HTERT RPE-1 (cell line): ENCODE measurements around the gene OTUD1.

ENCODE experiments used
- in situ Hi-C: fragments of 300-500 bp; cut with MboI; formaldehyde crosslinking; loops from 4 replicates; pipeline ENCODE4 v1.14.3; 2020; ENCODE audit warnings: low sequenced_read_pairs

The OTUD1 gene

DNA sequence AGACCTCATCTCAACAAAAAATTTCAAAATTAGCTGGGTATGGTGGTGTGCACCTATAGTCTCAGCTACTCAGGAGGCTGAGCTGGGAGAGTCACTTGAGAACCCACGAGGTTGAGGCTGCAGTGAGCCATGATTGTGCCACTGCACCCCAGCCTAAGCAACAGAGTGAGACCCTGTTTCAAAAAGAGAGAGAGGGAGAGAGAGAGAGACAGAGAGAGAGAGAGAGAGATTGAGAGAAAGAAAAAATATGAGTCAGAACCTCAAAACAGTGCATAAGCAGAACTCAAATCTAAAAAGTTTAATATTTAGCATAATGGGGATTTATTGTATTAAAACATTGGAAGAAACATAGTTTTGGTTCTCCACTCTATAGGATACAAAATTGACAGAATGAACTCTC lies 17.5 kb upstream of the OTUD1 start:
- in situ Hi-C loops, result no loop called here

DNA sequence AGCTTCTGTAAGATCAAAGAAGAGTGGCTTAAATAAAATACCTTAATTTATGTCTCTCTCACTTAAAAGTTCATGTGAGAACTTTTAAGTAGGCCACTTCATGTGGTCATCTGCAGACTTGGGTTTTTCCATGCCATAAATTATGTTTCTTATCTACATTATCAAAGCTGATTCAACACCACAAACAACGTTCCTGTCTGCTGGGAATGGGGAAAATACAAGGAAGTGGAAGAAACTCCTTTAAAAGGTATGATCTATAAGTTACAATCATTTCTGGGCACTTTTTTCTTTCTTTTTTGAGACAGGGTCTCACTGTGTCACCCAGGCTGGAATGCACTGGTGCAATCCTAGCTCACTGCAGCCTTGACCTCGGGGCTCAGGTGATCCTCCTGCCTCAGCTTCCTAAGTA lies 16.9 kb upstream of the OTUD1 start:
- in situ Hi-C loops, result no loop called here

DNA sequence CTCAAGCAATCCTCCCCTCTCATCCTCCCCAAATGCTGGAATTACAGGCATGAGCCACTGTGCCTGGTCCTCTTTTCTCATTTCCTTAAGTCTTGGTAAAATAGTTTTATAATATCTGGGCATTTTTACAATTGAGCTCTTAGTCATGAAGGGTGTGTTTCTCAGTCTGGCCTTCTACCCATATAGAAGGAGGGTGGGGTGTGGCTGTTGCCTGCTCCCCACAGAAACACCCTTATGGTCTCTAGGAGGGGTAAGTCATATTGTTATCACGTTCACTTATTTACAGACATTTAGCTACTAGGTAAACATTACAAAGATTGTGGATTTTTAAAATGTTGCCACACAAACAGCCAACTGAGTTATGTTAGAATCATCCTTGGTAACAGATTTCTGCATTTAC lies 6.7 kb upstream of the OTUD1 start:
- in situ Hi-C loops, result no loop called here

DNA sequence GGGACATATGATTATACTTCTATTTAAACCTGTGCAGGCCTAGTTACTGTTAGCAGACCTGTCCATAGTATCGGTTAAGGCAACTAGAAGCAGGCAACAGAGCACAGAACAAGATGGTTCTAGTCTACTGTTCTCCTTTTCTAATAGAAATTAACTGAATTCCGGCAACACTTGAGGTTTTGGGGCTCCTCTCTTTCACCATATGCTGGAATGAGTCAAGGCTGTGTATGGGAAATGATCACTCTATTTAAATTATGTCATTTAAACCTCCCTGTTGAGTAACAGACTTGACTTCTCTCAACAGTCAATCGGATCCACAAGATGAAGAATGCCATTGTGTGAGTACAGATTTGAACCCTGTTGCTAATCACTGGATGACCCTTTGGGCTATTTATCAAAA lies 6.2 kb upstream of the OTUD1 start:
- in situ Hi-C loops, result no loop called here

DNA sequence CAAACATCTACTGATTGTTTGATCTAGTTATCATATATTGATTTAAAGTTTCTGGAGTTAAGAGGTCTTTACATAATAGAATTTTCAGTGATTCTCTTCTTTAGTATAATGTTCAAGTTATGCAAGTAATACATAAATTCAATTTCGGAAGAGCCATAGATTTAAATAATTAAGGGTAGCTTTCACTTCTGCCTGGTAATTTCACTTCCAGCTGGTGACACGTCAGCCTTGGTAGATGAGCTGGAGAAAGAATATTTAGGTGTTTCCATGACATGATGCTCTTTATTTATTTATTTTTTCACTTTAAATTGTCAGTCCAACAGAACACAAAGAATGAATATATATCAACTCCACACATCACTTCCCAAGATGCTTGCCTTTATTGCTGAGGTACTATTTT lies 5.2 kb upstream of the OTUD1 start:
- in situ Hi-C loops, result no loop called here

DNA sequence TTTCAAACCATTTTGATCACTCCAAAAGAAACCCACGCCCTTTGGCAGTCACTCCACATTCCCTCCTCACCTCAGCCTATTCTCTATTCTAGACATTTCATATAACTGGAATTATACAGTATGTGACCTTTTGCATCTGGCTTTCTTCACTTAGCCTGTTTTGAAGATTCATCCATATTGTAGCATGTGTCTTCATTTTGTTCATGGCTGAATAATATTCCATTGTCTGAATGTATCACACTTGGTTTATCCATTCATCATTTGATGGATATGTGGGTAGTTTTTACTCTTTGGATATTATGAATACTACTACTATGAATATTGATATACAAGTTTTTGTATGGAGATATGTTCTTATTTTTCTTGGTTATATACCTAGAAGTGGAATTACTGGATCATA lies 3.5 kb upstream of the OTUD1 start:
- in situ Hi-C loops, result no loop called here

DNA sequence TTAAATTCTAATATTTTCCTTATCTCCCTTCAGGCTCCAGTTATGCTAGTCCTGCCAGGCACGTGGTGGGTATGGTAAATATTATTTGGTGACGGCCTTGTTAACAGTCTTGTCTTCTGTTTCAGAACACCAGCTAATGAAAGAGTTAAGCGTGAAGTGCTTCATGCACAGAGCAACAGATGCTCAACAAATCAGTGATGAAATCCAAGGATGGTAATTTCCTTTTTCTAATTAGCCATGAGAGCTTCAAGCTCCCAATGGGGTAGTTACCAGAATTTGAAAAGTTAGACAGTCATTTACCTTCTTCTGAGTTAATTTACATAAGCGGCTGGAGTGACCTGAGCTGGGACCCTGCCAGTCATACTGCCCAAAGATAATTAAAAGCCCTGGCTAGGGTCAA lies 1.9 kb upstream of the OTUD1 start:
- in situ Hi-C loops, result no loop called here

DNA sequence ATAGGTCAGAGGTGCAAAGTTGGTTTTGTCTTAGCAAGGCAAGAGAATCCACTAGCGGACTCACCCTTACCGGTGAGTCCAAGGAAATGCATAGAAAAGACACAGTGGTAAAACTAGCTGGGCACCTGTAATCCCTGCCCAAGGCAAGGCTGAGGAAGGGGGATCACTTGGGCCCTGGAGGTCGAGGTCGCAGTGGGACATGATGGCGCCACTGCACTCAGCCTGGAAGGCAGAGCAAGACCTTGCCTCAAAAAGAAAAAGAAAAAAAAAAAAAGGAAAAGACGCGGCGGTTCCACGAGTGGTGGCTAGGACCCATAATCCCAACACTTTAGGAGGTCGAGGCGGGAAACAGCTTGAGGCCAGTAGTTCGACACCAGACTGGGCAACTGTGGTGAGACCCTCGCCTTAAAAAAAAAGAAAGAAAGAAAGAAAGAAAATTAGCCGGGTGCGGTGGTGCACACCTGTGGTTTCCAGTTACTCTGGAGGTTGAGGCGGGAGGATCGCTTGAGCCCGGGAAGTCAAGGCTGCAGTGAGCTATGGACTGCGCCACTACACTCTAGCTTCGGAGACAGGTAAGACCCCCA lies 820 bp upstream of the OTUD1 start:
- in situ Hi-C loops, result no loop called here

DNA sequence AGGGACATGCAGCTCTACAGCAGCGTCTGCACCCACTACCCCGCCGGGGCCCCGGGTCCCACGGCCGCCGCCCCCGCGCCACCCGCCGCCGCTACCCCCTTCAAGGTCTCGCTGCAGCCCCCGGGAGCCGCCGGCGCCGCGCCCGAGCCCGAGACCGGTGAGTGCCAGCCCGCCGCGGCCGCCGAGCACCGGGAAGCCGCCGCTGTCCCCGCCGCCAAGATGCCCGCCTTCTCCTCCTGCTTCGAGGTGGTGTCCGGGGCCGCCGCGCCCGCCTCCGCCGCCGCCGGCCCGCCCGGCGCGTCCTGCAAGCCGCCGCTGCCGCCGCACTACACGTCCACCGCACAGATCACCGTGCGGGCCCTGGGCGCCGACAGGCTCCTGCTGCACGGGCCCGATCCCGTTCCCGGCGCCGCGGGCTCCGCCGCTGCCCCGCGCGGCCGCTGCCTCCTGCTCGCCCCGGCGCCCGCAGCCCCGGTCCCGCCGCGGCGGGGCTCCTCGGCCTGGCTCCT lies 631 bp downstream of the OTUD1 start:
- in situ Hi-C loops, result no loop called here

DNA sequence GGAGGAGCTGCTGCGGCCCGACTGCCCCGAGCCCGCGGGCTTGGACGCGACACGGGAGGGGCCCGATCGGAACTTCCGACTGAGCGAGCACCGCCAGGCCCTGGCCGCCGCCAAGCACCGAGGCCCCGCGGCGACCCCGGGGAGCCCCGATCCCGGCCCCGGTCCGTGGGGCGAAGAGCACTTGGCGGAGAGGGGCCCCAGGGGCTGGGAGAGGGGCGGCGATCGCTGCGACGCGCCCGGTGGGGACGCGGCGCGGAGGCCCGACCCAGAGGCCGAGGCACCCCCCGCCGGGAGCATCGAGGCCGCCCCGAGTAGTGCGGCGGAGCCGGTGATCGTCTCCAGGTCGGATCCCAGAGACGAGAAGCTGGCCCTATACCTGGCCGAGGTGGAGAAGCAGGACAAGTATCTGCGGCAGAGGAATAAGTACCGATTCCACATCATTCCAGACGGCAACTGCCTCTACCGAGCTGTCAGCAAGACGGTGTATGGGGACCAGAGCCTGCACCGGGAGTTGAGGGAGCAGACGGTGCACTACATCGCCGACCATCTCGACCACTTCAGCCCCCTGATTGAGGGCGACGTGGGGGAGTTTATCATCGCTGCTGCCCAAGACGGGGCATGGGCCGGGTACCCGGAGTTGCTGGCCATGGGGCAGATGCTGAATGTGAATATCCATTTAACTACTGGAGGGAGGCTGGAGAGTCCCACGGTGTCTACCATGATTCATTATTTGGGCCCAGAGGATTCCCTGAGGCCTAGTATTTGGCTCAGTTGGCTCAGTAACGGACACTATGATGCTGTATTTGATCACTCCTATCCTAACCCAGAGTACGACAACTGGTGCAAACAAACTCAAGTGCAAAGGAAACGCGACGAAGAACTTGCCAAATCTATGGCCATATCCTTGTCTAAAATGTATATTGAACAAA lies 1.4 kb downstream of the OTUD1 start:
- in situ Hi-C loops, result no loop called here

DNA sequence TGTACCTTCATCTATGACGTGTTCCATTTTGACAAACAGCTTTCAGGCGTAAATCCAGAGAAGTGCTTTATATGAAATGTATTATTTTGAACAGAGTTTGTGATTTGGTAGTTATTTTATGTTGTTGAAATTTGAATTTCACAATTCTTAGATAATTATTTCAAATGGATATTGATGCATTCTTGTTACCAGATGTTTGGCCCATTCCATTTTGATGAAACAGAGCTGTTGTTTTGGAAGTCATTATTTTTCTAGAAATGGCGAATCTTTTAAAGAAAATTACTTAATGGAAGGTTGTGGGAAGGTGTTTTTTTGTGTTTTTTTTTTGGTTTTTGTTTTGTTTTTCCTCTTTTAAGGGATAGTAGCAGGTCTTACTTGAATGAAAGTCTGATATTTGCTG lies 2.4 kb downstream of the OTUD1 start:
- in situ Hi-C loops, result no loop called here

DNA sequence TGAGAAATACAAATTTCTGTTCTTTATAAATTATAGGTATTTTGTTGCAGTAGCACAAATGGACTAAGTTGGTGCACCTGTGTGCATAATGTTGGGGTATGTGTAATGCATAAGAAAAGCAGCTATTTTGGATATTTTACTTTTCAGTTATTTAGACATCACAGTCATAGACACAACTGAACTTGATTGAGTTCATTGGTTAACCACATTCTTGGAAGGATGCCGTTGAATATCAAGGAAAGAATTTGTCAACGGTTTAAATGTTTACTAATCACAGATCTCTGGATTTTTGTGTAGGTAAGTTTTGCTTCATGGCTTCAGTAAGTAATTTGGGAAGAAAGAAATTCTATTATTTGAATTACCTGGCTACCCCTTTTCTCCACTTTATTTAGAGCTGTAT lies 4.1 kb downstream of the OTUD1 start:
- in situ Hi-C loops, result no loop called here

DNA sequence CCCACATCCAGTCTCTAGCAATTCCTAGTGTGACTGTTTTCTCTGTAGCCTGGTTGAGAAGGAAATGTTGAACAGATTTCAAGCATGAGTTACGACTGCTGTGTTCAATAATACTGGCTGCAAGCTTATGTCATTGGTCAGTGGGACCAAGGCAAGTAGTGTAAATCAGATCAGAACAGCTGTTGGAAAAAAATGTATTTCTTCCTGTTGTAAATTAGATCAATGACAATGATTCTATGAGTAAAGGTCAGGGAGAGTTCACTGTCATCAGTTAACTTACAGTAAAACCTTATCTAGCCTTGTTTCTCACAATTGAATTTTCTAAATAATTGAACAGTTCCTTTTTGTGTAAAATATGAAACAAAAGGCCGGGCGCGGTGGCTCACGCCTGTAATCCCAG lies 6.7 kb downstream of the OTUD1 start:
- in situ Hi-C loops, result no loop called here

DNA sequence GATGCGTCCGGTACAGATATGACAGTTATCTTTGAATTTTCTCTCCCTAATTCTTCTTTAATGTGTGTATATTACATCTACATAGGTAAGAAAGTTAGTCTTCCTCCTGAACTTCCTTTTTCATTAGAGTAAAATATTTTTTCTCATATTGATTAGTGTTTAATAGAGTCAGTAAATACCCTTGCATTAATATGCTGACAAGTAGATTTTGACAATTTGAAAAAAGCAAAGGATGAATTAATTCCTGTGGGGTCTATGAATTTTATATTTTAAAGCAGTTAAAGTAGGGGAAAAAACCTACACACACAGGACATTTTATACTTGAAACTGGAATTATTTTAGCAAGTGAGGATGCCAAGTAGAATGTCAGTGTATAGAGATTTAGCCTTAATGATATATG lies 9.4 kb downstream of the OTUD1 start:
- in situ Hi-C loops, result no loop called here

DNA sequence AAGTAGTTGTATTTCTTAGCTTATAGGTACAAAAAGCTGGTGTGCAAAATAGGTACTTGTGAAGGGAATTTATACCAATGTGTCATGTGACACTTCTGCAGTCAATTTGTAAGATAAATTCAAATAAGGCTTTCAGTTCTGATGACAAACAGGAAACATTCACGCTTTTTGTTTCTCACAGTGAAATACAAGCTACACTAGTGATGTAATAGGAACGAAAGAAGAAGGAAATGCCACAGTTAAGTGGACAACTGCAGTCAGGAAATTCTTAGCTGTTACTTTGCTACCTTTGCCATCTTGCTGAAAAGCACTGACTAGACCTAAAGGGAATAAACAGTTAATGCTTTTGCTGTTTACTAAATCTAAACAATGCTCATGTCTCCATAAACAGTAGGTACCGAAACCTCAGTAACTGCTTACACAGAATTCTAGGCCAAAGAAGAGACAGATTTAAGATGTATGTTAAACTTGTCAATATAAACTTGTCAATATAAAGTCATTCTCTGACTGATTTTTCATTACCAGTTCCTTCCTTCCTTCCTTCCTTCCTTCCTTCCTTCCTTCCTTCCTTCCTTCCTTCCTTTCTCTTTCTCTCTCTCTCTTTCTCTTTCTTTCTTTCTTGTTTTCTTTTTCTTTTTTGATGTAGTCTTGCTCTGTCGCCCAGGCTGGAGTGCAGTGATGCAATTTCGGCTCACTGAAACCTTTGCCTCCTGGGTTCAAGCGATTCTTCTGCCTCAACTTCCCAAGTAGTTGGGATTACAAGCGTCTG lies 10.1 kb downstream of the OTUD1 start:
- in situ Hi-C loops, result no loop called here

DNA sequence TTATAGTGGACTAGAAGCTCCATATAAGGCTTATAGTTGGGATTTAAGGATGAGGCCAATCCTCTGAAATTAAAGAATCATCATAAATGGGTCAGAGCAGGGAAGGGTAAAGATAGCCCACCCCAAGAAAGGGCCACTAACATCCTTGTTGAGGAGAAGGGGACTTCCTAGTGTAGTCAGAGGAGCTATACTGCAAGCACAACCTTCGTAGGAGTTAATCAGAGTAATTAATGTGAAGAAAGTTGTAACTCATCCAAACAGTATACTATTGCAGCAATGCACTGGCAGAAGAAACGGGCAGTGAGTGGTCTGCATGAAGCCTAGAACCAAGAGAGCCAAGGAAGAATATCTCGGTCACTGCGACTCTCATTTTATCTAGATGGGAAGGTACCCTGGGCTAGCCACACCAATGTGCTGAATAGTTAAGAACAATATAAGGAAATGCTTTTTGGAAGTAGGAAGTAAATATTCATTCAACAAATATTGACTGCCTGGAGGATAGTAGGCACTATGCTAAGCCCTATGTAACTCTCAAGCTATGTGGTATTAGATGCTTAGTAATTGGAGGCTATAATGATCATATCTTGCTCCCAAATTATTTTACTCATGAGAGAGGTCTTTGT lies 13.3 kb downstream of the OTUD1 start:
- in situ Hi-C loops, result no loop called here

DNA sequence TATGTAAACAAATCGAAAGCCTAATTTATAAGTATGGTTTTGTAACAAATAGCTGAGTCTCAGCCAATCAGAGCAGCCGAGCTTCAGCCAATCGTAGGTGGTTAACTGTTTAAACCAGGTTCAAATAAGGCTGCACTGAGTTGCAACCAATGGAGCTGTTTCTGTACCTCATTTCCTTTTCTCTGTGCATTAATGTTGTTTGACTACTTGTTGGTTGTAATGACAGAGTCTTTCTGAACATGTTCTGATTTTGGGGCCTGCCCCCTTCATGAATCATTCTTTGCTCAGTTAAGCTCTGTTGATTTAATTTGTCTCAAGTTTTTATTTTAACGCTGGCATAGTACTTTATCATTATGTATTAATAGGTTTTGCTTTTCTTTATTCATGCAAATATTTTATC lies 14.6 kb downstream of the OTUD1 start:
- in situ Hi-C loops, result no loop called here

DNA sequence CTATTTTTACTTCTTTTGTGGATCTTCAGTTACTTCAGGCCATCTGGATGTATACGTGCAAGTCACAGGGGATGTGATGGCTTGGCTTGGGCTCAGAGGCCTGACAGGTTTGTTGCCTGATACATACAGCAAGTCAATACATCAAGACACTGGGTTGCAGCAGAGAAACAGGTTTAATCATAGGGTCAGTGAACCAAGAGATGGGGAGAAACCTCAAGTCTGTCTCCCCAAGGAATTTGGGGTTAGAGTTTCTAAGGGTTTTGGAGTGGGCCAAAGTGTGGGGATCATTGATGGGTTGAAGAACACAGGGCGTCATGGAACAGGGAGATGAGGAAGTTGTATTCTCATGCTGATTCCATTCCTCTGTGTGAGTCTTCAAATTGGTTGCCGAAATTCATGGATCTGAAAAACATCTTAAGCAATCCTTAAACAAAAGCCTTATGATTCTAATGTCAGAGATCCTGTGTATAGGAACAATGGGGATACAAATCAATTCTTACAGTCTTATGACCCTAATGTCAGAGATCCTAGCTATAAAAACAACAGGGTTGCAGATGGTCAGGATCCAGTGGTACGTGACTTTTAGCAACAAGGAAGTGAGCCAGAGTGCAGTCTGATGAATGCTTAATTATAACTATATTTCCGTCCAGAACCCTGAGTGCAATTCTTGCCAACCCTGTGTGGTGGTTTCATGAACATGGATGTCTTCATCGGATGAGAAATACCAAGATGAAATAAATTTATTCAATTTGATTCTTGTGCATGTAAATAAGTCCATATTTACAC lies 18.9 kb downstream of the OTUD1 start:
- in situ Hi-C loops, result no loop called here

DNA sequence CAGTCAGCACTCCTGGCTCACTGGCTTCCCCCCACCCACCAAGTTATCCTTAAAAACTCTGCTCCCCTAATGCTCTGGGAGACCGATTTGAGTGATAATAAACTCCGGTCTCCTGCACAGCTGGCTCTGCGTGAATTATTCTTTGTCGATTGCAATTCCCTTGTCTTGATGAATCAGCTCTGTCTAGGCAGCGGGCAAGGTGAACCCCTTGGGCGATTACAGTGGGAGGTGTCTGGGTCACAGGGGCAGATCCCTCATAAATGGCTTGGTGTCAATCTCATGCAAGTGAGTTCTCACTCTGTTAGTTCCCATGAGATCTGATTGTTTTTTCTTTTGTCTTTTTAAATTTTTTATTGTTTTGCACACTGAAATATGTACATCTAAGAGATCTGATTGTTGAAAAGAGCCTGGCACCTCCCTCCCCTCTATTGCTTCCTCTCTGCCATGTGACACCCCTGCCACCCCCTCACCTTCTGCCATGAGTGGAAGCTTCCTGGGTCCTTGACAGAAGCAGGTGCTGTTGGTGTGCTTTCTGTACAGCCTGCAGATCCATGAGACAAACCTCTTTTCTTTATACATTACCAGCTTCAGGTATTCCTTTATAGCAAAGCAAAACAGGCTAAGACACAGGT lies 20.5 kb downstream of the OTUD1 start:
- in situ Hi-C loops, result no loop called here

DNA sequence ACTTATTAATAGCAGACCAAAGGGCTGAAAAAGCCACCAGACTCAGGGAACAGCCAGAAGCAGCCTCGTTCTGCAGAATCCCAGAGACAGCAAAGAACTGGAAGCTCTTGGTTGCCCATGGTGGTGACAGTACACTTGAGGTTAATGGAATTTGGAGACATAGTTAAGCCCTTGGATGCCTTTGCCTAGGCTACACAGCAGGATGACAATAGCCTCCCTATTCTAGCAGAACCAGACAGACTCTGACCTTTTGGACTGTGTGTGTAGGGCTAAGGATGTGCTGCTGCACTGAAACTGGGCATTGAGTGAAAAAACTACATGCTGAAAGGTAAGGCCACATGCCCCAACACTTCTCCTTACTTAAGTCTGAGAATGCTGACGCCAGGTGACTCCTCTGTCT lies 22.7 kb downstream of the OTUD1 start:
- in situ Hi-C loops, result no loop called here
